ENCODE results near the gene PHACTR3.

- TF ChIP-seq RAD21 (IDR thresholded peaks at IDR 0.05; ENCODE audit: low read depth): no peak
- TF ChIP-seq EP300 (IDR thresholded peaks at IDR 0.05; ENCODE audit: borderline replicate concordance): no peak
- no peak for TF ChIP-seq TAF1 (IDR thresholded peaks at IDR 0.05; ENCODE audit: low read depth)
- TF ChIP-seq MAX (IDR thresholded peaks at IDR 0.05): no peak
These were observed 1.2 kb upstream of the PHACTR3 start for GRCh38 chr20:59603176-59603575.

Data from Ishikawa (cell line).